ENCODE data around the gene CETN3. TPM values are rescaled to one million over a fixed set of nuclear protein-coding genes. Genes with fewer than 3 reads are reported as not detected.

The CETN3 gene
- total and polyA plus RNA-seq, 2 of the 8 experiments (the other 6 are each of a cell fraction or from before 2014, with no cell fraction given) = 4.8 to 43.8 TPM

- Histone ChIP-seq H2AFZ (ENCODE audit: low read length) (no peak overlapping the region), H3K4me3 (ENCODE audit: extremely low read depth in 1 of 4, insufficient read depth in 2 of 4, low read depth in 3 of 4, low read length in 4 of 4) (no peak overlapping the region), H4K5ac (ENCODE audit: insufficient read length, low read depth, low read length) (no peak overlapping the region), H3K4ac (replicated peaks; ENCODE audit: insufficient read length, low read depth, low read length) (no peak overlapping the region), H3K9ac (replicated peaks in 1 of 4; ENCODE audit: extremely low read depth in 1 of 4, low read depth in 3 of 4, low read length in 3 of 4) (no peak overlapping the region), H4K8ac (ENCODE audit: extremely low read depth, insufficient read depth, low read length) (no peak overlapping the region), H2BK20ac (ENCODE audit: low read length) (no peak overlapping the region), H3K4me1 (replicated peaks in 1 of 4; ENCODE audit: control insufficient read depth in 3 of 4, insufficient read depth in 4 of 4, low read length in 3 of 4) (no peaks in the 10 kb centered on the region), H3K27ac (ENCODE audit: low read depth, low read length) (no peak overlapping the region), H4K91ac (replicated peaks; ENCODE audit: insufficient read length, low read length) (no peak overlapping the region), H3K27me3 (replicated peaks in 1 of 4; ENCODE audit: control insufficient read depth in 3 of 4, extremely low read depth in 1 of 4, insufficient read depth in 3 of 4, low read length in 3 of 4) (no peaks in the 10 kb centered on the region), H3K56ac (replicated peaks; ENCODE audit: insufficient read length, low read depth, low read length) (no peak overlapping the region), H3K79me1 (ENCODE audit: low read depth, low read length) (no peaks in the 10 kb centered on the region), H2AK5ac (ENCODE audit: low read depth, low read length) (no peak overlapping the region), H3K79me2 (ENCODE audit: control insufficient read depth in 1 of 2, insufficient read depth in 2 of 2, low read length in 2 of 2) (no peaks in the 10 kb centered on the region), H3K14ac (ENCODE audit: insufficient read length) (no peak overlapping the region), H2BK15ac (ENCODE audit: low read length) (no peak overlapping the region), H2BK5ac (ENCODE audit: low read depth, low read length) (no peak overlapping the region), H3K18ac (ENCODE audit: extremely low read depth, low read length) (no peak overlapping the region), H4K20me1 (replicated peaks in 1 of 2; ENCODE audit: control insufficient read depth in 1 of 2, insufficient read depth in 2 of 2, low read length in 2 of 2) (no peaks in the 10 kb centered on the region), H2BK12ac (ENCODE audit: low read depth, low read length) (no peak overlapping the region), H3K23ac (ENCODE audit: insufficient read length) (no peak overlapping the region), H3K23me2 (ENCODE audit: low read depth, low read length) (no peaks in the 10 kb centered on the region), H2BK120ac (replicated peaks; ENCODE audit: low read depth, low read length) (no peak overlapping the region), H3K9me3 (ENCODE audit: insufficient read depth in 2 of 2, low read depth in 1 of 2, low read length in 1 of 2) (no peaks in the 10 kb centered on the region), H3K4me2 (ENCODE audit: insufficient read depth in 1 of 2, low read depth in 2 of 2, low read length in 2 of 2) (no peak overlapping the region), H3K36me3 (ENCODE audit: control insufficient read depth in 2 of 4, insufficient read depth in 4 of 4, low read length in 3 of 4) (no peaks in the 10 kb centered on the region)
- 73% methylated on average over 3 of the region's 3 CpGs; no CpG with 5 or more reads in 1 of the 2 experiments for WGBS, 2 experiments (ENCODE audit: extremely low coverage in 1 of 2, insufficient coverage in 1 of 2, insufficient read length in 1 of 2, insufficient replicate concordance in 2 of 2, low coverage in 1 of 2, low lambda C conversion rate in 2 of 2, missing lambda C conversion rate in 1 of 2)
- TF ChIP-seq, protein P1, sequence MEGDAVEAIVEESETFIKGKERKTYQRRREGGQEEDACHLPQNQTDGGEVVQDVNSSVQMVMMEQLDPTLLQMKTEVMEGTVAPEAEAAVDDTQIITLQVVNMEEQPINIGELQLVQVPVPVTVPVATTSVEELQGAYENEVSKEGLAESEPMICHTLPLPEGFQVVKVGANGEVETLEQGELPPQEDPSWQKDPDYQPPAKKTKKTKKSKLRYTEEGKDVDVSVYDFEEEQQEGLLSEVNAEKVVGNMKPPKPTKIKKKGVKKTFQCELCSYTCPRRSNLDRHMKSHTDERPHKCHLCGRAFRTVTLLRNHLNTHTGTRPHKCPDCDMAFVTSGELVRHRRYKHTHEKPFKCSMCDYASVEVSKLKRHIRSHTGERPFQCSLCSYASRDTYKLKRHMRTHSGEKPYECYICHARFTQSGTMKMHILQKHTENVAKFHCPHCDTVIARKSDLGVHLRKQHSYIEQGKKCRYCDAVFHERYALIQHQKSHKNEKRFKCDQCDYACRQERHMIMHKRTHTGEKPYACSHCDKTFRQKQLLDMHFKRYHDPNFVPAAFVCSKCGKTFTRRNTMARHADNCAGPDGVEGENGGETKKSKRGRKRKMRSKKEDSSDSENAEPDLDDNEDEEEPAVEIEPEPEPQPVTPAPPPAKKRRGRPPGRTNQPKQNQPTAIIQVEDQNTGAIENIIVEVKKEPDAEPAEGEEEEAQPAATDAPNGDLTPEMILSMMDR (IDR thresholded peaks at IDR 0.05; ENCODE audit: control extremely low read depth in 1 of 3, insufficient read depth in 1 of 3, low read depth in 1 of 3, low read length in 3 of 3) = no peak
- TF ChIP-seq, protein P2, sequence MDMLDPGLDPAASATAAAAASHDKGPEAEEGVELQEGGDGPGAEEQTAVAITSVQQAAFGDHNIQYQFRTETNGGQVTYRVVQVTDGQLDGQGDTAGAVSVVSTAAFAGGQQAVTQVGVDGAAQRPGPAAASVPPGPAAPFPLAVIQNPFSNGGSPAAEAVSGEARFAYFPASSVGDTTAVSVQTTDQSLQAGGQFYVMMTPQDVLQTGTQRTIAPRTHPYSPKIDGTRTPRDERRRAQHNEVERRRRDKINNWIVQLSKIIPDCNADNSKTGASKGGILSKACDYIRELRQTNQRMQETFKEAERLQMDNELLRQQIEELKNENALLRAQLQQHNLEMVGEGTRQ (IDR thresholded peaks at IDR 0.05; ENCODE audit: low read length) = no peak
- CTCF ChIA-PET (ENCODE audit: partially characterized antibody) = interaction anchor here (0.6 to 2.8 kb wide), 20 partner anchors 13 to 397 kb away, joined by 3 to 19 read pairs (median 3); no protein-coding TSS in a partner anchor
- DNase-seq (ENCODE audit: low read depth in 1 of 2, low spot score in 2 of 2) = no peak
- FAIRE-seq = no peak
- POLR2A ChIA-PET (ENCODE audit: partially characterized antibody) = interaction anchor here (0.8 to 1.5 kb wide), 3 partner anchors 14 to 43 kb away, joined by 3 to 5 read pairs (median 4); partner anchors contain the start of gene CETN3
Measured at GRCh38 chr5:90387508-90387907, 22.0 kb downstream of the CETN3 start.

Measured in H1 (cell line).